ENCODE data around the gene SMPD1.

DNA sequence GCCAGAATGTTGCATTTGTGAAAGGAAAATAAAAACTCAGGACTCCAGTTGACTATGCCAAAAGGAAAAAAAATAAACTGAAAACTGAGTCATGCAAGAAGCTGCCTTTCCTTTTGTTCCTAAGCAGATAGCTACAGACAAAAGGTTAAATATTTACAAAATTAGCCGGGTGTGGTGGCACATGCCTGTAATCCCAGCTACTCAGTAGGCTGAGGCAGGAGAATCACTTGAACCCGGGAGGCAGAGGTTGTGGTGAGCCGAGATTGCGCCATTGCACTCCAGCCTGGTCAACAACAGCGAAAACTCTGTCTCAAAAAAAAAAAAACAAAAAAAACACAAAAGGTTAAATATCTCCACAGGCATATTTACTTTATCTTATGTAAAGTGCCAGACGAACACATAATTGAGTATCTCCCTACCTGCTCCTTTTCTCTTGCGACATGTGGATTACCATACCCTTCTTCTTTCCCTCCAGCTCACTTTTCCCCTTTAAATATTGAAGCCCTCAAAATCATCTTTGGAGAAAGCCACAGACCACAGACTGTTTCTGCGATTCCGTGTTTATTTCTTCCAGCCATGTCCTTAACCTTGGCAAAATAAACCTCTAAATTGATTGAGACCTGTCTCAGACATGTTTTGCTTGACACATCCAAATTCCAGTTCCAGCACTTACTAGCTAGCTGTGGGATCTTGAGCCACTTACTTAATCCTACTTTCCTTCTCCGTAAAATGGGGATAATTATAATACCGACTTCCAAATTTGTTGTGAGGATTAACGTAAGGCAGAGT is 2.3 kb upstream of the SMPD1 start:
- TF ChIP-seq POLR2A (IDR thresholded peaks at IDR 0.05) = no peak
- TF ChIP-seq, protein P1, sequence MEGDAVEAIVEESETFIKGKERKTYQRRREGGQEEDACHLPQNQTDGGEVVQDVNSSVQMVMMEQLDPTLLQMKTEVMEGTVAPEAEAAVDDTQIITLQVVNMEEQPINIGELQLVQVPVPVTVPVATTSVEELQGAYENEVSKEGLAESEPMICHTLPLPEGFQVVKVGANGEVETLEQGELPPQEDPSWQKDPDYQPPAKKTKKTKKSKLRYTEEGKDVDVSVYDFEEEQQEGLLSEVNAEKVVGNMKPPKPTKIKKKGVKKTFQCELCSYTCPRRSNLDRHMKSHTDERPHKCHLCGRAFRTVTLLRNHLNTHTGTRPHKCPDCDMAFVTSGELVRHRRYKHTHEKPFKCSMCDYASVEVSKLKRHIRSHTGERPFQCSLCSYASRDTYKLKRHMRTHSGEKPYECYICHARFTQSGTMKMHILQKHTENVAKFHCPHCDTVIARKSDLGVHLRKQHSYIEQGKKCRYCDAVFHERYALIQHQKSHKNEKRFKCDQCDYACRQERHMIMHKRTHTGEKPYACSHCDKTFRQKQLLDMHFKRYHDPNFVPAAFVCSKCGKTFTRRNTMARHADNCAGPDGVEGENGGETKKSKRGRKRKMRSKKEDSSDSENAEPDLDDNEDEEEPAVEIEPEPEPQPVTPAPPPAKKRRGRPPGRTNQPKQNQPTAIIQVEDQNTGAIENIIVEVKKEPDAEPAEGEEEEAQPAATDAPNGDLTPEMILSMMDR (IDR thresholded peaks at IDR 0.05) = no peak

Data from testis (tissue), 2 donors.